Esophagus (tissue), 2 donors: Measurements from ENCODE around the gene DGKD. TPM values are rescaled to one million over a fixed set of nuclear protein-coding genes. Genes with fewer than 3 reads are reported as not detected.

ENCODE experiments used
- H3K27ac ChIP-seq, 2 donors: one replicate each; pipeline ENCODE4 v1.5.1; 2013; ENCODE audit warnings: low read depth in 2 of 2, mild to moderate bottlenecking in 2 of 2, inconsistent platforms in 1 of 2, low read length in 1 of 2, moderate library complexity in 1 of 2
- H3K27me3 ChIP-seq, 2 donors: one replicate each; pipeline ENCODE4 v1.6.1; 2013; ENCODE audit warnings: low read length in 2 of 2, control low read depth in 1 of 2, mild to moderate bottlenecking in 1 of 2; ENCODE audit not compliant: insufficient read depth in 2 of 2, control insufficient read depth in 1 of 2
- H3K36me3 ChIP-seq, 2 donors: one replicate each; pipeline ENCODE4 v1.6.1; 2013; ENCODE audit warnings: low read length in 1 of 2; ENCODE audit not compliant: control insufficient read depth in 2 of 2, insufficient read depth in 2 of 2
- H3K4me1 ChIP-seq, 2 donors: one replicate each; pipeline ENCODE4 v1.6.1; 2013; ENCODE audit warnings: low read length in 1 of 2; ENCODE audit not compliant: control insufficient read depth in 2 of 2, insufficient read depth in 2 of 2
- H3K4me3 ChIP-seq, 2 donors: one replicate each; pipeline ENCODE4 v1.5.1; 2013; ENCODE audit warnings: low read length in 2 of 2, mild to moderate bottlenecking in 2 of 2, low read depth in 1 of 2, moderate library complexity in 1 of 2
- H3K9me3 ChIP-seq, 2 donors: one replicate each; pipeline ENCODE4 v1.6.1; 2013; ENCODE audit warnings: mild to moderate bottlenecking in 2 of 2, low read depth in 1 of 2, low read length in 1 of 2, moderate library complexity in 1 of 2; ENCODE audit not compliant: control insufficient read depth in 2 of 2, insufficient read depth in 1 of 2
- WGBS, 2 donors: extraction: QIAGEN DNeasy Blood & Tissue Kit; methylation state at CpG; one replicate each; pipeline ENCODE4 v1.1.7; 2013; 5-methylcytosine and 5-hydroxymethylcytosine counted together
- polyA plus RNA-seq, 2 donors: library from polyadenylated mRNA; stranded (reverse); fragments of 200-250 nt; gene quantifications; one replicate each; pipeline ENCODE4 v1.2.3, GENCODE V29; 2013
- donor health status: healthy with polysubstance abuse.
- donor health status: Bipolar disorder and iron deficiency.

Gene DGKD
- polyA plus RNA-seq, 2 donors: 3.3 to 15.4 TPM

GRCh38 chr2:233477548-233478433, 123.5 kb downstream of the DGKD start:
- Histone ChIP-seq H3K36me3 (peaks cover 12 to 31% of the 10 kb centered on the region in 2 donors), H3K4me1 (peaks cover 3 to 6% of the 10 kb centered on the region in 2 donors), H3K27ac (no peak overlapping the region), H3K9me3 (peaks cover 0 to 2% of the 10 kb centered on the region in 2 donors), H3K4me3 (no peak overlapping the region), H3K27me3 (no peaks in the 10 kb centered on the region)
- WGBS, 2 donors: 93 to 95% methylated on average over 29 of the region's 29 CpGs

DNA sequence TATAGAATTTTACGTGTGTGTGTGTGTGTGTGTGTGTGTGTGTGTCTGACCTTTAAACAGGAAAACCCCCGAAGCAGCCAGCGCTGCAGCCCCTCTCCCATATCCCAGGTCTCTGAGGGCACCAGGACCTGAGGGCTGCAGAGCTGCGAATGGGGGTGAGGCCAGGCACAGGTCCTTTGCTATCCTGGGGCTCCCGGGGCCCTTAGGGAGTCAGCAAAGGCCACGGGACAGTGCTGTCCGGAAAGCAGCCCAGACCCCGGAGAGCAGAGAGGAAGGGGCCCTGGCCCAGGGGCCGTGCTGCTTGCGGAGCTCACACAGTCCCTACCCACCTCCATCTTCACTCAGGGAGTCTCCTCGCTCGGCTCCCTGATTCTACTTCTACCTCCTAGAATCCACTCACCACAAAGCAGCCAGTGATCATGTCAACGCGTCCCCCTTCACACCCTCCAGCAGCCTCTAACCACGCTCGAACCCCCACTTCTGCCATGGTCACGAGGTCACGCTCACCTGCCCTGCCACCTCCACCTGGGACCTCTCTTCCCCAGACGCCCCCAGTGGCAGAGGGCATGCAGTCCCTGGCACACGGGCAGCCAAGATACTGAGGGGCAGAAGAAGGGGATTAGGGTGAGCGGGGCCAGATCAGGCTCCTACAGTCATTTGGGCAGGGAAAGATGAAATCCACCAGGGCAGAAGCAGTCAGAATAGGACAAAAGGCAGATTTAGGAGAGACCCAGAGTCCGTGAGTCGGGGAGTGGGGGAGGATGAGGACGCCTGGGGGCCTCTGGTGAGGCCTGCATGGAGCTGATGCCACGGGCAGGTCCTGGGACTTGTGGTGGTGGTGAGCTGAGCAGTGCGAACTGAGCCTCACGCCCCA, 125.6 kb downstream of the DGKD start:
- Histone ChIP-seq H3K9me3 (peaks cover 0 to 2% of the 10 kb centered on the region in 2 donors), H3K4me3 (no peak overlapping the region), H3K4me1 (peaks cover 3 to 6% of the 10 kb centered on the region in 2 donors), H3K27ac (peak overlapping the region; percentile 23 to 79), H3K27me3 (no peaks in the 10 kb centered on the region), H3K36me3 (peaks cover 12 to 32% of the 10 kb centered on the region in 2 donors)
- WGBS, 2 donors: 81 to 85% methylated on average over 27 of the region's 27 CpGs

DNA sequence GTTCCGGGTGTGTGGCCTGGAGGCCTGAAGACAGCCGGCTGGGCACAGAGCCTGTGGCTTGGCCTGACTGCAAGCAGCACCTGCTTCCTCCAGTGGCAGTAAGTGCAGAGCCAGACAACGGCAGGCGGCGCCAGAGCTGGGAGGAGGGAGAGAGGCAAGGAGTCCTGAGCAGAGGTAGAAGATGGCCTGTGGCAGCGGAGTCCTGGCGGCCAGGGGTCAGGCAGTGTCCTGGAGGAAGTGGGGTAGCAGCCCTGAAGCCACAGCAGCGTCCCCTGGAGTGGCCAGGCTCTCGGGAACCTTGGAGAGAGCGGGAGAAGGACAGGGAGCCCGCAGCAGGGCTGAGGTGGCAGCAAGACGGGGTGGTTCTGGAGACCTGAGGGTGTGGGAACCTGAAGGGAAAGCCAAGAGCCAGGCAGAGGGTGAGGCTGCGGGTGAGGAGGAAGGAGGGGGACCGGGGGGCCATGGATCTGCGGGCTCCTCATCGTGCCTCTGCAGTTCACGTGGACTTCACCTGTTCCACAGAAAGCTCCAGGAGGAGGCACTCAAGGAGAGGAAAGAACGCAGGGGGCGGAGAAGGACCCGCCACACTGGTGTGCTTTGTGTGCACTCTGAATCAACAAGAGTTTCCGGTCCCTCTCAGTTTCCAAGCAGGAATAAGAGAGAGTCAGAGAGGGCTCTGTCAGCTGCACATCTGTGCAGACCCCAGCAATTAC, 126.4 kb downstream of the DGKD start:
- peak overlapping the region; percentile 79 to 80 for H3K27ac ChIP-seq
- H3K36me3 ChIP-seq: peaks cover 14 to 31% of the 10 kb centered on the region in 2 donors
- WGBS, 2 donors: 48 to 65% methylated on average over 21 of the region's 21 CpGs
- peaks cover 0 to 2% of the 10 kb centered on the region in 2 donors for H3K9me3 ChIP-seq
- no peak overlapping the region for H3K4me3 ChIP-seq
- no peaks in the 10 kb centered on the region for H3K27me3 ChIP-seq
- peaks cover 3 to 6% of the 10 kb centered on the region in 2 donors for H3K4me1 ChIP-seq

- Histone ChIP-seq H3K27ac (peak overlapping the region; percentile 80 to 86), H3K9me3 (no peaks in the 10 kb centered on the region), H3K4me1 (peaks cover 3 to 6% of the 10 kb centered on the region in 2 donors), H3K36me3 (peaks cover 15 to 28% of the 10 kb centered on the region in 2 donors), H3K27me3 (no peaks in the 10 kb centered on the region), H3K4me3 (peak overlapping the region in 1 of 2 donors; percentile 7)
- 43 to 54% methylated on average over 22 of the region's 22 CpGs for WGBS, 2 donors
These were observed 127.3 kb downstream of the DGKD start for GRCh38 chr2:233481368-233482142.

- peaks cover 7 to 18% of the 10 kb centered on the region in 2 donors for H3K36me3 ChIP-seq
- WGBS, 2 donors: 56 to 62% methylated on average over 5 of the region's 5 CpGs
- H3K27me3 ChIP-seq: no peaks in the 10 kb centered on the region
- H3K9me3 ChIP-seq: no peaks in the 10 kb centered on the region
- peaks cover 3 to 10% of the 10 kb centered on the region in 2 donors for H3K4me1 ChIP-seq
- H3K4me3 ChIP-seq: no peak overlapping the region
- peak overlapping the region; percentile 79 to 80 for H3K27ac ChIP-seq
These were observed 128.3 kb downstream of the DGKD start for GRCh38 chr2:233482616-233483015.

DNA sequence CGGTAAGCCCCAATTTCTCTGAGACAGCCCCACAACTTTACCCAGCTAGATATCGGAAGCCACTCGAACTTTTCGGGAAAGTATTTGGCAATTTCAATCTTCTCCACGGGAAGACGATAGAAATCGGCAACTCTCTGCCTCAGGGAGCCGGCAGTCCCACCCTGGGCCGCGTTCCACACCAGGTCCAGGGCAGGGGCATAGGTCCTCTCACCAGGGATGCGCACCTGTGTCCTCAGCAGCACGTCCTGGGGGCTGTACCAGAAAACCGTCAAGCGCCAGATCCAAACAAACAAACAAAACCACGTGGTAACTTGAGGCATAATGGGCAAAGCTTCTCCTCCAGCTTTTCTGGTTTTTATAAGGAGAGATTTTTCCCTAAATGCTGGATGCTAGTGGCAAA, 131.4 kb downstream of the DGKD start:
- H3K27me3 ChIP-seq: no peaks in the 10 kb centered on the region
- H3K4me1 ChIP-seq: peaks cover 0 to 8% of the 10 kb centered on the region in 2 donors
- H3K27ac ChIP-seq: no peak overlapping the region
- H3K9me3 ChIP-seq: no peaks in the 10 kb centered on the region
- peaks cover 3 to 11% of the 10 kb centered on the region in 2 donors for H3K36me3 ChIP-seq
- WGBS, 2 donors: 91 to 93% methylated on average over 15 of the region's 15 CpGs
- H3K4me3 ChIP-seq: no peak overlapping the region

DNA sequence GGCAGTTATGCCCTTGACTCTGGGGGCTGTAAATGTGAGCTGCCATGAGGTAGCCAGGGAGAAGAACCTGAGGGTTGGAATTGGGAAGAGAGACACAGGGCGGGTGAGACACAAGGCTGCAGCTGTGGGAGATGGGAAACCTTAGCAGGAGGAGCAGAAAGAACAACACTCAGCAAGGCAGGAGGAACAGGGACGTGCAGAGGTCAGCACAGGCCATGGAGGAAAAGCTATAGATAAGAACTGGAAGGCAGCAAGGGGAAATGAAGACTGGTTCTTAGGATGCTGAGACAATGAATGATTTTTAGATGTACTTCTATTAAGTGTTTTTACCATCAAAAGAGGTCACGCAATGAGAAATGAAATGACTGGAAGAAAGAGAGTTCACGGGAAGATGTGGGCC, 132.1 kb downstream of the DGKD start:
- no peaks in the 10 kb centered on the region for H3K27me3 ChIP-seq
- WGBS, 2 donors: 89 to 90% methylated on average over 4 of the region's 4 CpGs
- H3K27ac ChIP-seq: no peak overlapping the region
- no peaks in the 10 kb centered on the region for H3K9me3 ChIP-seq
- H3K4me1 ChIP-seq: peaks cover 0 to 8% of the 10 kb centered on the region in 2 donors
- peaks cover 6 to 13% of the 10 kb centered on the region in 2 donors for H3K36me3 ChIP-seq
- H3K4me3 ChIP-seq: no peak overlapping the region

DNA sequence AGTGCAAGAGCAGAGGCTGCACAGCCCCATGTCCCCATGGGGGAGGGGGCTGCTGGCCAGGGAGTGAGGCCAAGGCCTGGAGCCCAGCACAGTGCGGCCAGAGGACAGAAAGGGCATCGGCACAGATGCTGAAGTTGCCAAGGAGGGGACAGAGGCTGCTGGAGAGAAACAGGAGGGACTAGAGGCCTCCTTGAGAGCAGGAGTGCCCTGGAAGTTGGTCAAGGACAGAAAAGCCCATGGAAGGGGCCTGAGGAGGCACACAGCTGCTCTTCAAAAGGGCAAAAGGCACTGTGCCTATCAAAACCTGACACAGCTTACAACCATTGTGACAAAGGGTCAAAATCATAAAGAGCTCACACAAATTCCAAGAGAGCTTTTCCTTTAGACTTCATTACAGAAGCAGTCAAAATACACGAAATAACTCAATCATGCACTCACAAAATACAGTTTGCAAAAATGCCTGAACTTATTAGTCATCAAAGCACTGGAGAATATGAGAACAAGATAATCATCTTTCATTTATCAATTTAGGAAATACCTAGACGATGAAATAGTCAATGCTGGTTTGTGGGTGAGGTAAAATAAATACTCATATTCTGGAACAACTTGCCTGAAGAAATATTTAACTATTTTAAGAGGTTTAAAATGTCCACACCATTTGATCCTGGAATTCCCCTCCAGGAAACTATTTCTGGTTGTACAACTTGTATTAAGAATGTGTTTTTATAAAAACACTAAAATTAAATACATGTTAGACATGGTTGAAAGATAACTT, 132.7 kb downstream of the DGKD start:
- Histone ChIP-seq H3K27me3 (no peaks in the 10 kb centered on the region), H3K4me3 (no peak overlapping the region), H3K27ac (peak overlapping the region in 1 of 2 donors; percentile 68), H3K36me3 (peaks cover 6 to 13% of the 10 kb centered on the region in 2 donors), H3K9me3 (no peaks in the 10 kb centered on the region), H3K4me1 (peaks cover 0 to 6% of the 10 kb centered on the region in 2 donors)
- WGBS, 2 donors: 37 to 49% methylated on average over 4 of the region's 4 CpGs
